T-helper 1 cell treated with Interleukin-12 subunit alpha and Interleukin-12 subunit beta and Interleukin-4 antibody, amounts not matched to agents 30 μg/mL and 1 μg/mL, for 36 hours (primary cell): Measurements from ENCODE around the gene MGLL.

ENCODE experiments used
- H3K27ac Mint-ChIP-seq: one replicate; pipeline ENCODE4 v1.8.0; 2021; ENCODE audit warnings: mild to moderate bottlenecking, mixed read lengths
- H3K27me3 Mint-ChIP-seq: one replicate; pipeline ENCODE4 v1.8.0; 2021; ENCODE audit warnings: low read depth, mixed read lengths
- H3K36me3 Mint-ChIP-seq: one replicate; pipeline ENCODE4 v1.8.0; 2021; ENCODE audit warnings: low read depth, mixed read lengths
- H3K4me1 Mint-ChIP-seq: one replicate; pipeline ENCODE4 v1.8.0; 2021; ENCODE audit warnings: low read depth, mixed read lengths
- H3K4me3 Mint-ChIP-seq: one replicate; pipeline ENCODE4 v1.8.0; 2021; ENCODE audit warnings: mild to moderate bottlenecking, moderate library complexity, mixed read lengths
- H3K9me3 Mint-ChIP-seq: one replicate; pipeline ENCODE4 v1.8.0; 2021; ENCODE audit warnings: mixed read lengths

MGLL gene

GRCh38 chr3:127729556-127730056 is 92.7 kb downstream of the MGLL start:
- H3K4me1 Mint-ChIP-seq = no peaks in the 10 kb centered on the region
- H3K36me3 Mint-ChIP-seq = no peaks in the 10 kb centered on the region
- H3K27ac Mint-ChIP-seq = no peak overlapping the region
- no peak overlapping the region for H3K4me3 Mint-ChIP-seq
- peaks cover 18% of the 10 kb centered on the region for H3K27me3 Mint-ChIP-seq
- H3K9me3 Mint-ChIP-seq = no peaks in the 10 kb centered on the region

- Mint-ChIP-seq H3K4me3 (no peak overlapping the region), H3K36me3 (no peaks in the 10 kb centered on the region), H3K27ac (no peak overlapping the region), H3K9me3 (no peaks in the 10 kb centered on the region), H3K27me3 (peaks cover 19% of the 10 kb centered on the region), H3K4me1 (no peaks in the 10 kb centered on the region)
These were observed 93.8 kb downstream of the MGLL start for GRCh38 chr3:127728417-127729015.

GRCh38 chr3:127726894-127727293 is 95.4 kb downstream of the MGLL start:
- no peaks in the 10 kb centered on the region for H3K36me3 Mint-ChIP-seq
- H3K27me3 Mint-ChIP-seq = peaks cover 20% of the 10 kb centered on the region
- H3K4me3 Mint-ChIP-seq = no peak overlapping the region
- H3K9me3 Mint-ChIP-seq = no peaks in the 10 kb centered on the region
- H3K4me1 Mint-ChIP-seq = no peaks in the 10 kb centered on the region
- H3K27ac Mint-ChIP-seq = no peak overlapping the region

- Mint-ChIP-seq H3K27me3 (peaks cover 12% of the 10 kb centered on the region), H3K9me3 (no peaks in the 10 kb centered on the region), H3K27ac (no peak overlapping the region), H3K36me3 (no peaks in the 10 kb centered on the region), H3K4me3 (no peak overlapping the region), H3K4me1 (no peaks in the 10 kb centered on the region)
These were observed 99.2 kb downstream of the MGLL start for GRCh38 chr3:127723011-127723567.

GRCh38 chr3:127722091-127722784 is 100.1 kb downstream of the MGLL start:
- Mint-ChIP-seq H3K4me3 (no peak overlapping the region), H3K9me3 (no peaks in the 10 kb centered on the region), H3K4me1 (no peaks in the 10 kb centered on the region), H3K27ac (no peak overlapping the region), H3K27me3 (peaks cover 10% of the 10 kb centered on the region), H3K36me3 (no peaks in the 10 kb centered on the region)

- Mint-ChIP-seq H3K27ac (no peak overlapping the region), H3K4me1 (no peaks in the 10 kb centered on the region), H3K4me3 (no peak overlapping the region), H3K9me3 (no peaks in the 10 kb centered on the region), H3K36me3 (no peaks in the 10 kb centered on the region), H3K27me3 (peaks cover 10% of the 10 kb centered on the region)
These were observed 101.1 kb downstream of the MGLL start for GRCh38 chr3:127720985-127721935.

GRCh38 chr3:127720161-127720823 is 102.0 kb downstream of the MGLL start:
- no peak overlapping the region for H3K27ac Mint-ChIP-seq
- H3K4me1 Mint-ChIP-seq = no peaks in the 10 kb centered on the region
- peaks cover 8% of the 10 kb centered on the region for H3K27me3 Mint-ChIP-seq
- H3K4me3 Mint-ChIP-seq = no peak overlapping the region
- no peaks in the 10 kb centered on the region for H3K9me3 Mint-ChIP-seq
- no peaks in the 10 kb centered on the region for H3K36me3 Mint-ChIP-seq

- Mint-ChIP-seq H3K4me3 (no peak overlapping the region), H3K9me3 (no peaks in the 10 kb centered on the region), H3K27me3 (peaks cover 6% of the 10 kb centered on the region), H3K4me1 (no peaks in the 10 kb centered on the region), H3K36me3 (no peaks in the 10 kb centered on the region), H3K27ac (no peak overlapping the region)
These were observed 102.9 kb downstream of the MGLL start for GRCh38 chr3:127719369-127719768.

GRCh38 chr3:127718916-127719290 is 103.4 kb downstream of the MGLL start:
- no peaks in the 10 kb centered on the region for H3K36me3 Mint-ChIP-seq

GRCh38 chr3:127718245-127718915 is 103.9 kb downstream of the MGLL start:
- H3K4me1 Mint-ChIP-seq = no peaks in the 10 kb centered on the region
- H3K9me3 Mint-ChIP-seq = no peaks in the 10 kb centered on the region
- H3K36me3 Mint-ChIP-seq = no peaks in the 10 kb centered on the region
- no peaks in the 10 kb centered on the region for H3K27me3 Mint-ChIP-seq
- H3K27ac Mint-ChIP-seq = no peak overlapping the region
- H3K4me3 Mint-ChIP-seq = no peak overlapping the region

More at GRCh38 chr3:127718916-127719290, 103.4 kb downstream of the MGLL start:
- H3K27me3 Mint-ChIP-seq = peaks cover 5% of the 10 kb centered on the region
- H3K4me3 Mint-ChIP-seq = no peak overlapping the region
- no peak overlapping the region for H3K27ac Mint-ChIP-seq
- no peaks in the 10 kb centered on the region for H3K9me3 Mint-ChIP-seq
- H3K4me1 Mint-ChIP-seq = no peaks in the 10 kb centered on the region

- Mint-ChIP-seq H3K4me1 (no peaks in the 10 kb centered on the region), H3K36me3 (no peaks in the 10 kb centered on the region), H3K9me3 (no peaks in the 10 kb centered on the region), H3K4me3 (no peak overlapping the region), H3K27ac (no peak overlapping the region), H3K27me3 (no peaks in the 10 kb centered on the region)
These were observed 104.7 kb downstream of the MGLL start for GRCh38 chr3:127717357-127718244.

- H3K4me3 Mint-ChIP-seq = no peak overlapping the region
- H3K9me3 Mint-ChIP-seq = no peaks in the 10 kb centered on the region
- no peaks in the 10 kb centered on the region for H3K4me1 Mint-ChIP-seq
- no peaks in the 10 kb centered on the region for H3K36me3 Mint-ChIP-seq
- no peak overlapping the region for H3K27ac Mint-ChIP-seq
- no peaks in the 10 kb centered on the region for H3K27me3 Mint-ChIP-seq
These were observed 105.9 kb downstream of the MGLL start for GRCh38 chr3:127716384-127716783.

- H3K27me3 Mint-ChIP-seq = no peaks in the 10 kb centered on the region
- no peak overlapping the region for H3K27ac Mint-ChIP-seq
- no peaks in the 10 kb centered on the region for H3K4me1 Mint-ChIP-seq
- H3K4me3 Mint-ChIP-seq = no peak overlapping the region
- H3K36me3 Mint-ChIP-seq = no peaks in the 10 kb centered on the region
- no peaks in the 10 kb centered on the region for H3K9me3 Mint-ChIP-seq
These were observed 106.8 kb downstream of the MGLL start for GRCh38 chr3:127715532-127715931.
